Chondrocyte (in vitro differentiated cells): ENCODE results near the gene LIPN. TPM values are rescaled to one million over a fixed set of nuclear protein-coding genes. Genes with fewer than 3 reads are reported as not detected.
A peak's percentile ranks its signal among the peaks of the same experiment; 100 is the strongest.

Source experiments
- DNase-seq: peaks from one replicate; pipeline ENCODE4 v3.0.0; 2021; ENCODE audit warnings: mixed read lengths, low spot score
- H3K27ac Mint-ChIP-seq: one replicate; pipeline ENCODE4 v1.8.0; 2021; ENCODE audit warnings: mild to moderate bottlenecking, moderate library complexity, mixed read lengths; ENCODE audit not compliant: unreplicated experiment
- H3K27me3 Mint-ChIP-seq: 2 replicates; pipeline ENCODE4 v1.8.0; 2021; ENCODE audit warnings: low read depth, mixed read lengths
- H3K36me3 Mint-ChIP-seq: 2 replicates; pipeline ENCODE4 v1.8.0; 2021; ENCODE audit warnings: low read depth, mixed read lengths
- H3K4me1 Mint-ChIP-seq: 2 replicates; pipeline ENCODE4 v1.8.0; 2021; ENCODE audit warnings: low read depth, mild to moderate bottlenecking, mixed read lengths
- H3K4me3 Mint-ChIP-seq: one replicate; pipeline ENCODE4 v1.8.0; 2021; ENCODE audit warnings: mild to moderate bottlenecking, moderate library complexity, mixed read lengths; ENCODE audit not compliant: unreplicated experiment
- H3K9me3 Mint-ChIP-seq: 2 replicates; pipeline ENCODE4 v1.8.0; 2021; ENCODE audit warnings: low read depth, mixed read lengths
- CTCF ChIP-seq: fragments of 200-600 bp; sonication (generic); IDR thresholded peaks from 2 replicates; pipeline ENCODE4 v1.5.0; 2021; ENCODE audit warnings: antibody characterized with exemption, mild to moderate bottlenecking, moderate library complexity
- total RNA-seq: library from RNA; stranded (reverse); gene quantifications from 3 replicates; pipeline ENCODE4 v1.2.1, GENCODE V29; 2021

Gene LIPN
- total RNA-seq, 1 donor from 2014 or later = not detected

GRCh38 chr10:88788924-88789323, 29.1 kb downstream of the LIPN start:
- Mint-ChIP-seq H3K4me1 (peaks cover 4% of the 10 kb centered on the region), H3K36me3 (no peaks in the 10 kb centered on the region), H3K27ac (no peak overlapping the region), H3K9me3 (no peaks in the 10 kb centered on the region), H3K27me3 (no peaks in the 10 kb centered on the region), H3K4me3 (no peak overlapping the region)
- DNase-seq = no peak
- TF ChIP-seq CTCF = no peak

- H3K4me3 Mint-ChIP-seq = no peak overlapping the region
- no peaks in the 10 kb centered on the region for H3K27me3 Mint-ChIP-seq
- no peak for DNase-seq
- peaks cover 5% of the 10 kb centered on the region for H3K4me1 Mint-ChIP-seq
- no peaks in the 10 kb centered on the region for H3K9me3 Mint-ChIP-seq
- no peaks in the 10 kb centered on the region for H3K36me3 Mint-ChIP-seq
- no peak overlapping the region for H3K27ac Mint-ChIP-seq
- peak; percentile 76 for TF ChIP-seq CTCF
Observed at GRCh38 chr10:88791924-88792323, 32.1 kb downstream of the LIPN start.

DNA sequence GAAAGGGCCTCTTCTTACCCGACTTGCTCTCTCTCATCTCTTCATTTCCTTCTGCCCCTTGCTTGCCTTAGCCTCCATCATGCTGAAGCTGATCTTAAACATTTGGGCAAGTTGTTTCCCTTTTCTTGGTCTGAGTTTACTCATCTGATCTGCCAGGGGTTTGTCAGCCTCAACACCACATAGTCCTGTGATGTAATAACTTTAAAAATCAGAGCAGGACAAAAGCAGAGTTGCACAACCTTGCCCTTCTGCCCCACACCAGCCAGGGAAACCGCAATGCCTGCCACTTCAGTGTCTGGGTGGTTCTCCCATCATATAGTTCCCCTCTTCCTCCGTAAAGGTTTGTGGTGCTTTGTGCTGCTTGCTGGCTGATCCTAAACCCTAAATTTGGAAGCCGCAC, 32.8 kb downstream of the LIPN start:
- Mint-ChIP-seq H3K4me1 (peaks cover 5% of the 10 kb centered on the region), H3K36me3 (no peaks in the 10 kb centered on the region), H3K27ac (no peak overlapping the region), H3K9me3 (no peaks in the 10 kb centered on the region), H3K4me3 (no peak overlapping the region), H3K27me3 (peaks cover 3% of the 10 kb centered on the region)
- no peak for TF ChIP-seq CTCF
- no peak for DNase-seq

- Mint-ChIP-seq H3K4me3 (no peak overlapping the region), H3K9me3 (no peaks in the 10 kb centered on the region), H3K27ac (no peak overlapping the region), H3K36me3 (no peaks in the 10 kb centered on the region), H3K4me1 (peaks cover 5% of the 10 kb centered on the region), H3K27me3 (peaks cover 6% of the 10 kb centered on the region)
- TF ChIP-seq CTCF = no peak
- no peak for DNase-seq
Observed at GRCh38 chr10:88793712-88794299, 34.0 kb downstream of the LIPN start.

- H3K4me3 Mint-ChIP-seq = no peak overlapping the region
- H3K36me3 Mint-ChIP-seq = no peaks in the 10 kb centered on the region
- H3K9me3 Mint-ChIP-seq = no peaks in the 10 kb centered on the region
- DNase-seq = no peak
- H3K27ac Mint-ChIP-seq = no peak overlapping the region
- peaks cover 6% of the 10 kb centered on the region for H3K27me3 Mint-ChIP-seq
- peaks cover 5% of the 10 kb centered on the region for H3K4me1 Mint-ChIP-seq
- TF ChIP-seq CTCF = no peak
Observed at GRCh38 chr10:88794731-88795130, 34.9 kb downstream of the LIPN start.
